GM18868 (cell line): ENCODE measurements around the gene KCTD10.

Experiments used
- ATAC-seq: cut with Tn5 transposase; IDR thresholded peaks from one replicate; pipeline ENCODE4 v1.9.1; 2021; ENCODE audit warnings: mild to moderate bottlenecking, moderate library complexity; ENCODE audit not compliant: unreplicated experiment

Gene KCTD10

DNA sequence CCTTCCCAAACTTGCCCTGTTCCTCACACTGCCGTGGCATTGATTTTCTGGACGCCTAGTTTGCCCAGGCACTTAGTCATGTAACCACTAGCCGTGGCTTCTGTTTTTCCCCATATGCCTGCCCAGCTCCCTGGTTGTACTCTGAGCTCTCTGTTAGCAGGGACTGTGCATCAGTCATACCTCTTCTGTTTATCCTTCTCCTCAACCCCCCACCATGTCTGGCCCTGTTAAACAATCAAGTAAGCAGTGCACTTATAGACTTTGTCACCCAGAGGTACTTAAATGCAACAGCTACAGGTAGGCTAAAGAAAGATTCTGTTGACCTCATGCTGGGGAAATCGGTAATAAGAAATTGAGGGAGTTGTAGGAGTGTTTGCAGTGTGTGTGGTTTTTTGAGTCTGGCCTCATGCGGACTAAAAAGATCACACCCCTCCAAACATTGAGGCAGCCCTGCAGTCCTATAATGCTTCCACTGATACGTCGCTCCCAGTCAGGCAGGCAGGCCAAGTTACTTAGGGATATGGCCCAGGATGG lies 17.3 kb upstream of the KCTD10 start:
- no peak for ATAC-seq

DNA sequence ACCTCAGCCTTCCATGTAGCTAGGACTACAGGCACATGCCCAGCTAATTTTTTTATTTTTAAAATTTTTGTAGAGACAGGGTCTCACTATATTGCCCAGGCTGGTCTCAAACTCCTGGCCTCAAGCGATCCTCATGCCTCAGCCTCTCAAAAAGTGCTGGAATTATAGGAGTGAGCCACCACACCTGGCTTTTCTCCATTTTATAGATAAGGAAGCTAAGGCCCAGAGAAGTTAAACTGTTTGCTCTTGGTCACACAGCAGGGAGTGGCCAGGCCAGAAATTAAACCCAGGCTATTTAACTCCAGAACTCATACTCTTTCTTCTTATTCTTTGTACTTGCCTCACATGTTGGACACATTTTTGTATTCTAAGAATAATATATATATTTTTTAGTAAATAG lies 16.8 kb upstream of the KCTD10 start:
- no peak for ATAC-seq

DNA sequence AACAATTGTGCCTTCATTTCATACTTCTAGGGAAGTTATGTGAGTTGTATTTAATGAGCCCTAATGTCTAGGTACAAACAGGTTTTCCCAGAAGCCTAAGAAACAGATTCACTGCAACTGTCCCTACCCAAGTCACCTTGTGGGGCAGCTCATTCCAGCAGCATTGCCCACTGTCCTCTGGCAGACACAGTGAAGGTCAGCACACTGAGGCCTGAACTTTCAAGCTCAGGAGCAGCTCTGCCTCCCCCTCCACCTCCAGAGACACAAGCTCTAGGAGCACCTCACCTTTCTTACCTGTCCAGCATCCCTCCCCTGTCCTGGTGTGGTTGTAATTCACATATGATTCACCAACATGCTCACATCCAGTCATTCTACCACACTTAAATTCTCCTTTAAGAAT lies 16.0 kb upstream of the KCTD10 start:
- no peak for ATAC-seq

DNA sequence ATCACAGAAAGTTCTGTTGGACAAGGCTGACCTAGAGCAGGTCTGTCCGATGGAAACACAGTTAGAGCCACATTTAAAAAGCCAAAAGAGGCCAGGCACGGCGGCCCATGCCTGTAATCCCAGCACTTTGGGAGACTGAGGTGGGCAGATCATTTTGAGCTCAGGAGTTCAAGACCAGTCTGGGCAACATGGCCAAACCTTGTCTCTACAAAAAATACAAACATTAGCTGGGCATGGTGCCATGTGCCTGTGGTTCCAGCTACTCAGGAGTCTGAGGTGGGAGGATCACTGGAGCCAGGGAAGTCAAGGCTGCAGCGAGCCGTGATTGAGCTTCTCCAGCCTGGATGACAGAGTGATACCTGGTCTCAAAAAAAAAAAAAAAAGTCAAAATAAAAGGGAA lies 15.3 kb upstream of the KCTD10 start:
- no peak for ATAC-seq

DNA sequence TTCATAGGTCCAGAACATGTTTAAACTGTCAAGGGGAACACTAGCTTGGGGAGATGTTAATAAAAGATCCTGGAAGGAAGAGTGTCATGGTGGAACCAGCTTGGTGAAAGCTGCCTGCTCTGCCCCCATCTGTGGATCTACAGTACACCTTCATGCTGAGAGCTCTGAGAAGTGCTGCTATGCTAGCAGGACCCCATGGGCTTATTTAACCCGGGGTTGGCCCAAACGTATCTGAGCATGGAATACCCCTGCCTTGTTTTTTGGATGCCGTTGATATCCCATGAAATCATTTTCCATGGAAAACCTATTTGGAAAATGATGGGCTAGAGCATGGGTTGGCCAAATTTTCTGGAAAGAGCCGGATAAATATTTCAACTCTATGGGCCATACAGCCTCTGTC lies 14.6 kb upstream of the KCTD10 start:
- no peak for ATAC-seq

DNA sequence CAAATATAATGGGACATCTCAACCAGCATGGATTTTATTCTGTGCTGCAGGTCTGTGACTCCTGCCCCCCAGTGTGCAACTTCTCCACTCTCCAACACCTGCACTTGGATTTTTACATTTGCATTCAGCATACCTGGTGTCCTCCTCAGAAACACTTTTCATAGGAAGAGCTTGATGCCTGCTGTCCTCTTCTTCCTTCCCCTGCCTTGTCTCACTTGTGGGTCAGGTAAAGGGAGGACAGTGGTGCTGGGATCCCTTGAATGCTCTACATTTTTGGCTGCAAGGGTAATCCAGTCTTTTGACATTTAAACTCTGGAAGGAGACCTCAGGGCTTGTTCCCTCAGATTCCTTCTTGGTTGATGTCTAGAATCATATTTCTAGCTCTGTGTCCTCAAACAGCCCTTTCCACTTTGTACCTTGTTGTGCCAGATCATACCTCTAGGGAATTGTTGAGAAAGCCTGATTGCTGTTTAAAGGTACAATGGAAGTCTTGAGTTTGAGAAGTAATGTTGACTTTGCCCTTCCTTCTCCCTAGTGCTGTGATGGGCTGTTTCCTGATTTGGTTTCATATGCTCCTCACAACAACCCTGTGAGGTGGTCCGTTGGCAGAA lies 13.0 kb upstream of the KCTD10 start:
- no peak for ATAC-seq

DNA sequence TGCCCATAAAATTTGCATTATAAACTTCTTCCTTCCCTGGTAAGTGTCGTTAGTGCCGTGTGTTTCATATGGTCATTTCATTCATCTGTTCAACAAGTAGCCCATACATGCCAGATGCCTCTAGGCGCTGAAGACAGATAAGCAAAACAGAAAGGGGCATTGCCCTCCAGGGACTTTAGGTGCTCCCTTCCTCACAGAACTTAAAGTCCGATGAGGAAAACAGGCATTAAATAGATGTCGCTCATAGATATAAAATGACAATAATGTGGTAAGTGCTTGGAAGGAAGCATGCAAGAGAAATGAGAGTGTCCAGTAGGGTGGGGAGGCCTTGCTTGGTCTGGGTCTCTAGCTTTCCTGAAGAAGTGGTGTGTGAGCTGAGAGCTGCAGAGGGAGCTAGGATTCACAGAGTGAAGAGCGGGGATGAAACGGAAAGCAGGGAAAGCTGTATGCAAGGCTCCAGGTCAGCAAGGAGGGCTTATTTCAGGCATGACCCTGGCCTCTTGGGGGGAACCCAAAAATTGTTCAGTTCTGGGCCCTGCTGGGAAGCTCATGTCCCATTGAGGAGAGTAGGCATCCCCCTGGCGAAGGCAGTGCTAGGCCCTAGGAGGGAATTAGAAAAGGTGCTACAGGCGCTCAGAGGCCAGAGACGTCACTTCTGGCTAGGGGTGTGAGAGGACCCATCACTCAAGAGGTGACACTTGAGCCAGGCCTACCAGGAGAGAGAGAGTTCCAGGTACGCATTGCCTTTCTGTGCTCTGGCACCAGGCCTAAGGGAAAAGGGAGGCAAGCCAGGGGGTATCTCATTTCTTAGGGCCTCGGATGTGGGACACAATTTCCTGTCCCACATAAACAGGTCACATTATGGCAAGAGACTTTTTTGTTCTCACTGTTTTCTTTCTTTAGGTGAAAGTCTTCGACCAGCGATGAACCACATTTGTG lies 12.2 kb upstream of the KCTD10 start:
- no peak for ATAC-seq

DNA sequence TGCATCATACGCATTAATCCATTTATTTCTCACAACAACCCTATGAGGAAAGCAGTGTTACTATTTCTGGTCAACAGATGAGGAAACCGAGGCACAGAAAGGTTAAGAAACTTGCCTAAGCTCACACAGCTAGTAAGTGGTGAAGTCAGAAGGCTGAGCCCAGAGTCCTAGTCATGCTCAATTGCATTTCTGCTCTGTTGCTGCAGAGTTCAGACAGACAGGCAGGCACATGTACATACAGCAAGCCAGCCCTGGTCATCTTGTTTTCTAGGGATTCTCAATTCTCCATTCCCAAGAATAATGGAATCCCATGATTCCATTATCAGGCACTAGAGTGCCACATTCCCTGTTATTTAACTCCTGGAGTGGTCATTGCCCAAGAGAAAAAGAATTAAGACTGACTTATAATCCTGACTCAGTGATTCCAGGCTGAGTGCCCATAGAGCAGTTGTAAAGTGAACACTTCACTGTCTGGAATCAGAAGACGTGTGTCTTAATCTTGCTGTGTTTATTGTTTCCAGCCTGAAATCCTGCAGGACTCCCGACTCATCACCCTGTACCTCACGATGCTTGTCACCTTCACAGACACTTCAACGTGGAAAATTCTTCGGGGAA lies 11.1 kb upstream of the KCTD10 start:
- ATAC-seq, result no peak

DNA sequence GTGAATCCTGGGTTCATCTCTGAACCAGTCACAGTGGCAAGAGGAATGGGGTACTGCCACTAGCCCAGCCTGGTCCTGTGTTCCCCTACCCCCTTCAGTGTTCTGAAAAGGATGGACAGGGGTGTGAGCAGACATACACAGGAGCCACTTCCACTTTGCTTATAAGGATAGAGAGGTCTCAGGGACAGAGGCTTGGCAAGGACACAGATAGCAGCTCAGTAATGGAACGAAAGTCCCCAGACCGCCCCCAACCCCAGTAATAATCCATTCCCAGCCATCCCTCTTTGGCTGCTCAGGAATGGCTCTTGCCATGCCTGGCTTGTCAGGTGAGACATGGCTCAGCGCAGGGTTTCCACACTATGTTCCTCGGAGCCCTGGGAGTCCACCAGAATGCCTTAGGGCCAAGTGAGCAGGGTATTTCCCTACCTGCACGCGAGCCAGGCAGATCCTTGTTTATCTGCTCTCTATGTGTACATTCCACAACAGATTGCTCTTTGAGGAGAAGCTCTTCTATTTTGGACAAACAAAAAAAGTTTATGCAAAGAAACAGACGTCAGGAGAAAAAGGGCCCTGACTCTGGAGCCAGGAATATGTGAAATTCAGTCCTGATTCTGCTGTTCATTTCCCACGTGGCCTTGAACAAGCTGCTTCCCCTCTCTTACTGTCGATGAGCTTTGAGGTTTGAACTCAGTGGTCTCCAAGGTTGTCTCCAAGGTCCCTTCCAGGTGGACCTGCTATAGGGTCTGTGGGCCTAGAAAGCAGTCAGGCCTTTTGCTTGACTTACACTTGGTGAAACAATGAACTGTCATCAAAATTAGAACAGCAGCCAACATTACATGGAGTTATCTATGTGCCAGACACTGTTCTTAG lies 10.3 kb upstream of the KCTD10 start:
- no peak for ATAC-seq

DNA sequence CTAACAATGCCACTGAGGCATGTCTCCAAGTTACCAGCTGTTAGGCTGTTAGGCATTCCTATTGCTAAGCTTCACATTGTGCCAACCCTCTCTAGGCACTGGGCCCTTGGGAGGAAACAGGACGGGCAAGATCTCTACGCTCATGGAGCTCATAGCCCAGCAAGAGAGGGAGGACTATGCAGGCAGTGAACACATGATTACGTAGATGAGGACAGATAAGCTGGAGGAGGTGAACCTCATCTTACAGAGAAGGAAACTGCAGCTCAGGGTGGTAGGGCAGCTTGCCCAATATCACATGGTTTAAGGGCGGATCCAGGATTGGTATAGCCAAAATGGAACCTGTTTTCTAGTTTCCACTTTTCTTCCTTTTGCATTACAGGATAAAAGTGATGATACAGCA lies 8.1 kb upstream of the KCTD10 start:
- no peak for ATAC-seq

DNA sequence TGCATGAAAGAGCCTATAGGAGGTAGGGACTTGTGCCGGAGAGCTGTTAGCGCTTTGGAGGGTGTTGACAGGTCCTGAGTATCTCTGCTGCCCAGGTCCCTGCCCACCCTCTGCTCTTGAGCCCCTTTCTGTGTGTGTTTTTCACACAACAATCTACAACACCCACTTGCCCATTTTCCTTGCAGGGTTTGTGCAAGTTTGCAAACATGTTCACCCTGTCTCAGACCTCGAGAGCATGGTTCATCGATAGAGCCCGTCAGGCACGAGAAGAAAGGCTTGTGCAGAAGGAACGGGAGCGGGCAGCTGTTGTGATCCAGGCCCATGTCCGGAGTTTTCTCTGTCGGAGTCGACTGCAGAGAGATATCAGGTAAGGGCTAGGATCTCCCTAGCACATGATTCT lies 6.2 kb upstream of the KCTD10 start:
- no peak for ATAC-seq

DNA sequence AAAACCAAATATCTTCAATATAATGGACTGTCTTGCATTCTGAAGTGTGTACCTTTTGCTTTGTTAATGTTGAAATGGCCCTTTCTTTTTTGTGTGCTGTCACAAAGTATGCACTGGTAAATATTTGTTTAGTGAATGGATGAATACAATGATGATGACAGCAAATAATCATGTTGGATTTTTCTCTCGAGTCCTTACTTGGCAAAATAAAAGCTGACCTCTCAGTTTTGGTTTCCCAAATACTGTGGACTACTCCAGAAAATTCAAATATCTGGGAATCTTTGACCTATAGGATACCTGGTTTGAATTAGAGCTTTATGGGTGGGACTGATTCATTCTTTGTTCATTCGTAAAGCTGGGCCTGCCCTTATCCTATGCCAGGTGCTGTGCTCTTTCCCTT lies 5.8 kb upstream of the KCTD10 start:
- ATAC-seq, result no peak

DNA sequence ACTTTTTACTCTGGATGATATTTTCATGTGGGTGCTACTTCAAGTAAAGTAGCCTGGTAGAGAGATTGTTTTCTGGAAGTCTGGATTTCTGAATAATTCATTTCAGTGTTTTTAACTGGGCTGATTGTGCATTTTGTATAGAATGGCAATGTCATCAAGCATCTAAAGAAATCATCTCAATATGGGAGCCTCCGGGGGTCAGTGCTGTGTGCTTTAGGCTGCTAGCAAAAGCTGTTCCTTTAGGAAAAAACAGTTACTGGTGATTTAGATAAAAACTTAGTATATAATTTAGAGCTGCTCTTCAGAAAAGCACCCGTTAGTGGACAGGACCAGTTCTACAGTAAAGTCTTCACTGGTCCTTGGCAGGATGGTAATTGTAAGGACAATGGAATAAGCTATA lies 5.4 kb upstream of the KCTD10 start:
- no peak for ATAC-seq

DNA sequence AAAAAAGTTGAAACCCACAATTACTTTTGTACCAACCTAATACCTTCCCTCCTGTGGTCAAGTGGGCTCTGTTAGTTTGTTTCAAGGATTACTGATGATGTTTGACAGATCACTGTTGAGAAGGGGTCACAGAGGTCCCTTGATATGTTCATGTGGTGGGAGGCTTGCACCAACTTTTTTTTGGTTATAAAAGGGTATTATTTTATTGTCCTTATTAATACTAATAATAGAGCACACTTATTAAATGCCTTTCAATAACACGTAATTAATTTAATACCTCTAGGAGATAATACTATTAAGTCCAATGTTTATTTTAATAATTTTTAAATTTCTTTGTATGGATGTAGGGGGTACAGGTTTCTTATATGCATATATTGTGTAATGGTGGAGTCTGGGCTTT lies 4.8 kb upstream of the KCTD10 start:
- ATAC-seq, result no peak

DNA sequence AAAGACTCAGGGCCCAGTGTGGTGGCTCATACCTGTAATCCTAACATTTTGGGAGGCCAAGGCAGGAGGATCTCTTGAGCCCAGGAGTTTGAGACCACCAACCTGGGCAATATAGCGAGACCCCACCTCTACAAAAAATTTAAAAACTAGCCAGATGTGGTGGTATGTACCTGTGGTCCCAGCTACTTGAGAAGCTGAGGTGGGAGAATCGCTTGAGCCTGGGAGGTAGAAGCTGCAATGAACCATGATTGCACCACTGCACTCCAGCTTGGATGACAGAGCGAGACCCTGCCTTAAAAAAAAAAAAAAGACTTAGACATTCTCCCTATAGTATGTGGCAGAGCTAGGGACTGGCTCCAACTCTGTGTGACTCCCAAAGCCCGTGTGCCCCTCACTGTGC lies 3.3 kb upstream of the KCTD10 start:
- ATAC-seq, result no peak

DNA sequence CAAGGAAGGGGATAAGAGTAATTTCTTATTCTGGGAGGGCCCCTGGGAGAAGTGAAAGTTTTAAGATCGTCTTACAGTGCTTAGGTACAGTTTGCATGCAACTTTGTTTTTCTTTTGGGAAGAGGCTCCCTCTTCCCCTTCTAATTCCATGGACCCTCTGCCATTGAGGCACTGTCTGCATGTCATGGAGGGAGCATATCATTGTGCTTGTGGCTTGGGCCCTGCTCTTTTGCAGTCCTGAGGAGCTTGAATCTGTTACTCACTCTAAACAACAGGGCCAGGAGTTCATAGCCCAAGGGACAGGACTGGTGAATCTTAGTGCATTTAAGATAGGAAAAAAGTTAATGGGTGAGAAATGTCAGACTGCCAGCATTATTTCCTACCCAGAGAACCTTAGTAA lies 2.7 kb upstream of the KCTD10 start:
- no peak for ATAC-seq

DNA sequence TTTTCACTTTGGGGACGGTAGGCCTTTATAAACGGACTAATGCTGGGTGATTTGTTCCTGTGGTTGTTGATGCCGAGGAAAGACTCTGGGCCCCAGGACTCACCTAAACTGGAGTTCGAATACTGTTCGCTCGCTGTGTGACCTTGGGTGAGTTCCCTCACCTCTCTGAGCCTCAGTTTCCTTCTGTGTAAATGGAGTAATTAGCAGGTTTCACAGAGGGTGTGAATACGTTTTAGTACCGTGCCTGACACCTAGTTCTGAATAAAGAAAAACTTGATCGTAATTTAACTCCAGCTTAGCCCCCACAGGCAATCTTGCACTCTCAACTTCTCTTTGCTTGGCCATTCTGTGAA lies 839 bp upstream of the KCTD10 start:
- ATAC-seq, result no peak

DNA sequence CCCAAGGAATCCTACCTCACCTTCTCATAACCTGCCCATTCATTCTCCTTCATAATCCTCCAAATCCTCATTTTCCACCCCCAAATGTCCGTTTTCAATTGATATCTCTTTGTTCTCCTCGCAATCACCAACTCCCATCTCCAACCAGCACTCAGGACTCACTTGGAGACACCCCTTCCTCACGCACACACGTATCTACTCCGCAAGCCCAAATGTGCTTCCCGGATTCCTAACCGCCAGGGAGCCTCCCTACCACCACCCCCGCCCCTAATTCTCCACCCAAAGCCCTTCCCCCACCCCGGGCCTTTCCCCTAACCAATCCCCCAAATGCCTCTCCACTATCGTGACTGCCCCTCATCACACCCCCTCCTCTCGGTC lies 304 bp downstream of the KCTD10 start:
- ATAC-seq, result no peak

DNA sequence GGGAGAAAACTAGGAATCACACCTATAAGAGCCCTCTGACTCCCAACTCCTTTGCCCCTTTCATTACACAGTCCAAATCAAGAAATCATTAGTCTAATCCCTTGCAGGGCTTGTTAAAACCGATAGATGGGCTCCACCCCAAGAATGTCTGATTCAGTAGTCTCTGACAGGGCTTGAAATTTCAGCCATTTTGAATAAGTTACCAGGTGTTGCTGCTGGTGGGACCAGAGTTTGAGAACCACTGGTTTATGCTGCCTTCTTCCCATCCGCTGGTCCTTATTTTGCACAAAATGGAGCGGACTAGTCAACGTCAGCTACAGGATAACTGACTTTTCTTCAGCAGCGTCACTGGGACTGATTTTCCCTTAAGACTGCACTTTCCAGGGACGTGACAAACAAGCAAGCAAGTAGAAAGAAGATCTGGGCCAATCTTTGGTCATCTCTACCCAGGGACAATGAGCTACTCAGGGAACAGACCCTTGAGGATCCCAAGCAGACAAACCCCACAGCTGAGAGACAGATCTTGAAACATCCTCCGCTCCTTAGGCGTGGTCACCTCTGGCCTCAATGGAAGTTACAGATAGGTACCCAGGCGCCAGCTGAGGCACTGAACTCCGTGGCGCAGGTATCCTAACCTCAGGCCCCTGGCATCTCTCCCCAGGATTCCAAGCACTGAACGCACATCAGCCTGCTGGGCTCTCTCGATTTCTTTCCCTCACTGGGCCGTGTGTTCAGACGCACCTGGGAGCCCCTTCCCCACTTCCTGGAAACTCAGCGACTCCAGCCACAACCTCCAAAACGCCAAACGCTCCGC lies 900 bp downstream of the KCTD10 start:
- no peak for ATAC-seq

DNA sequence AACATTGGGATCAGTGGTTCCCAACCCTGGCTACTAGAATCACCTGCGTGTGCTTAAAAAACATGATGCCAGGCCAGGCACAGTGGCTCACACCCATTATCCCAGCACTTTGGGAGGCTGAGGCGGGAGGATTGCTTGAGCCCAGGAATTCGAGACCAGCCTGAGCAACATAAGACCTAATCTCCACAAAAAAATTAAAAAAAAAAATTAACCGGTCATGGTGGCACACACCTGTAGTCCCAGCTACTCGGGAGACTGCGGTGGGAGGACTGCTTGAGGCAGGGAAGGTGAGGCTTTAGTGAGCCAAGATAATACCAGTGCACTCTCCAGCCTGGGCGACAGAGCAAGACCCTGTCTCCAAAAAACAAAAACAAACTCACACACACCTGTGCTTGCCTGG lies 2.0 kb downstream of the KCTD10 start:
- ATAC-seq, result no peak
